Measurements from ENCODE around the gene PCDH19. TPM values are rescaled to one million over a fixed set of nuclear protein-coding genes. Genes with fewer than 3 reads are reported as not detected.
A peak's percentile ranks its signal among the peaks of the same experiment; 100 is the strongest.

PCDH19 gene
- total RNA-seq, 1 donor from 2014 or later = 3.4 TPM

- peak overlapping the region; percentile 71 for H3K4me3 Mint-ChIP-seq
- H3K4me1 ChIP-seq = no peaks in the 10 kb centered on the region
- peak overlapping the region; percentile 56 for H3K4me3 ChIP-seq
- no peaks in the 10 kb centered on the region for H3K79me2 ChIP-seq (ENCODE audit: low read depth)
- no peaks in the 10 kb centered on the region for H3K36me3 ChIP-seq
- no peak overlapping the region for H3K27ac ChIP-seq
- H3F3A ChIP-seq (ENCODE audit: low read depth) = peaks cover 8% of the 10 kb centered on the region
- no peaks in the 10 kb centered on the region for H4K20me1 ChIP-seq (ENCODE audit: low read depth)
- TF ChIP-seq CTCF (IDR thresholded peaks at IDR 0.05) (peak; percentile 63), EZH2phosphoT487 (IDR thresholded peaks at IDR 0.05) (no peak), EZH2 (IDR thresholded peaks at IDR 0.05) (no peak)
- H3K27me3 ChIP-seq = peaks cover 45% of the 10 kb centered on the region
- H3K27ac Mint-ChIP-seq = peak overlapping the region; percentile 1
- no peaks in the 10 kb centered on the region for H3K9me3 ChIP-seq (ENCODE audit: low read depth)
- no peak overlapping the region for H3K9ac ChIP-seq
- H3K4me1 Mint-ChIP-seq = peaks cover 54% of the 10 kb centered on the region
- peak overlapping the region; percentile 81 for H3K4me2 ChIP-seq
- peaks cover 29% of the 10 kb centered on the region for H3K27me3 Mint-ChIP-seq (ENCODE audit: insufficient read depth, low read depth)
- peaks cover under 1% of the 10 kb centered on the region for H3K36me3 Mint-ChIP-seq
- no peak overlapping the region for H2AFZ ChIP-seq (replicated peaks)
- DNase-seq (ENCODE audit: low spot score) = peak; percentile 79
- peaks cover under 1% of the 10 kb centered on the region for H3K9me3 Mint-ChIP-seq
These were observed 3.2 kb upstream of the PCDH19 start for GRCh38 chrX:100413229-100413628.

GRCh38 chrX:100411802-100412715 lies 2.0 kb upstream of the PCDH19 start:
- H3K9me3 ChIP-seq (ENCODE audit: low read depth) = no peaks in the 10 kb centered on the region
- DNase-seq (ENCODE audit: low spot score) = no peak
- H3K9ac ChIP-seq = no peak overlapping the region
- H3K4me1 Mint-ChIP-seq = peaks cover 46% of the 10 kb centered on the region
- H3F3A ChIP-seq (ENCODE audit: low read depth) = peaks cover 8% of the 10 kb centered on the region
- peak; percentile 21 for TF ChIP-seq CTCF (IDR thresholded peaks at IDR 0.05)
- TF ChIP-seq EZH2phosphoT487 (IDR thresholded peaks at IDR 0.05) = no peak
- peak overlapping the region; percentile 56 for H3K4me3 ChIP-seq
- H3K4me3 Mint-ChIP-seq = peak overlapping the region; percentile 95
- H3K27me3 Mint-ChIP-seq (ENCODE audit: insufficient read depth, low read depth) = peaks cover 36% of the 10 kb centered on the region
- peaks cover 56% of the 10 kb centered on the region for H3K27me3 ChIP-seq
- peaks cover 12% of the 10 kb centered on the region for H3K9me3 Mint-ChIP-seq
- H4K20me1 ChIP-seq (ENCODE audit: low read depth) = no peaks in the 10 kb centered on the region
- no peak overlapping the region for H3K27ac ChIP-seq
- H3K79me2 ChIP-seq (ENCODE audit: low read depth) = no peaks in the 10 kb centered on the region
- H3K36me3 Mint-ChIP-seq = peaks cover 12% of the 10 kb centered on the region
- no peaks in the 10 kb centered on the region for H3K36me3 ChIP-seq
- H2AFZ ChIP-seq (replicated peaks) = no peak overlapping the region
- H3K27ac Mint-ChIP-seq = no peak overlapping the region
- no peaks in the 10 kb centered on the region for H3K4me1 ChIP-seq
- peak overlapping the region; percentile 81 for H3K4me2 ChIP-seq

- H3K27ac Mint-ChIP-seq = no peak overlapping the region
- peaks cover 20% of the 10 kb centered on the region for H3K9me3 Mint-ChIP-seq
- Histone ChIP-seq H3K4me1 (no peaks in the 10 kb centered on the region), H3K36me3 (no peaks in the 10 kb centered on the region), H3K79me2 (ENCODE audit: low read depth) (no peaks in the 10 kb centered on the region), H3K4me2 (peak overlapping the region; percentile 81), H3K27me3 (peaks cover 64% of the 10 kb centered on the region), H3K4me3 (peak overlapping the region; percentile 56), H4K20me1 (ENCODE audit: low read depth) (no peaks in the 10 kb centered on the region), H2AFZ (replicated peaks) (no peak overlapping the region), H3K9me3 (ENCODE audit: low read depth) (no peaks in the 10 kb centered on the region), H3F3A (ENCODE audit: low read depth) (peaks cover 8% of the 10 kb centered on the region), H3K9ac (no peak overlapping the region), H3K27ac (no peak overlapping the region)
- peaks cover 43% of the 10 kb centered on the region for H3K27me3 Mint-ChIP-seq (ENCODE audit: insufficient read depth, low read depth)
- peaks cover 45% of the 10 kb centered on the region for H3K4me1 Mint-ChIP-seq
- peaks cover 21% of the 10 kb centered on the region for H3K36me3 Mint-ChIP-seq
- H3K4me3 Mint-ChIP-seq = peak overlapping the region; percentile 95
- no peak for TF ChIP-seq EZH2 (IDR thresholded peaks at IDR 0.05)
- TF ChIP-seq CTCF (IDR thresholded peaks at IDR 0.05) = no peak
- peak; percentile 47 for TF ChIP-seq EZH2phosphoT487 (IDR thresholded peaks at IDR 0.05)
- peak; percentile 47 for DNase-seq (ENCODE audit: low spot score)
These were observed 1.1 kb upstream of the PCDH19 start for GRCh38 chrX:100410901-100411801.
